Measurements from ENCODE around the gene UBXN10. TPM values are rescaled to one million over a fixed set of nuclear protein-coding genes. Genes with fewer than 3 reads are reported as not detected.

UBXN10 gene
- total RNA-seq, 4 donors from 2014 or later, result 1.2 to 11.3 (median 3.3) TPM

DNA sequence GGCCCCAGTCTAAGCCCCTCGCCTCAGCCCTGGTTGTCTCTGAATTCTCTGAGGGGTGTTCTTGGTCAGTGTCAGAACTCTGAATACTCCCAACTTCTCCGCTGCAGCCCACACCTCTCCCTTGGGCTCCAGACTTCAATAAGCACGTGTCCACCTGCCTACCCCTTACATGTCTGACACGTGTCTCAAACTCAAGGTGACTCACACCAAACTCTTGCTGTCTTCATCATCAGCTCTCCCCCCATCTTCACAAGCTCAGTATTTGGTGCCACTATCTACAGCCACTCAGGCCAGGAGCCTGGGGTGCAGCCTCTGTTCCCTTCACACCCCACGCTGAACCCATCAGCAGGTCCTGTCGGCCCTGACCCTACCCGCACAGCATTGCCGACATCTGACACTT, 18.8 kb upstream of the UBXN10 start:
- no peak for DNase-seq
- H3K9me3 ChIP-seq, result peaks cover 0 to 3% of the 10 kb centered on the region in 2 donors
- H3K4me1 ChIP-seq, result no peaks in the 10 kb centered on the region
- intact Hi-C loops (cut with DNase I; ENCODE audit: low total_unique reads), result no loop called here
- H3K4me3 ChIP-seq, result no peak overlapping the region
- no peak overlapping the region for H3K27ac ChIP-seq
- H3K27me3 ChIP-seq, result no peaks in the 10 kb centered on the region
- H3K36me3 ChIP-seq, result no peaks in the 10 kb centered on the region
- TF ChIP-seq, protein P1, sequence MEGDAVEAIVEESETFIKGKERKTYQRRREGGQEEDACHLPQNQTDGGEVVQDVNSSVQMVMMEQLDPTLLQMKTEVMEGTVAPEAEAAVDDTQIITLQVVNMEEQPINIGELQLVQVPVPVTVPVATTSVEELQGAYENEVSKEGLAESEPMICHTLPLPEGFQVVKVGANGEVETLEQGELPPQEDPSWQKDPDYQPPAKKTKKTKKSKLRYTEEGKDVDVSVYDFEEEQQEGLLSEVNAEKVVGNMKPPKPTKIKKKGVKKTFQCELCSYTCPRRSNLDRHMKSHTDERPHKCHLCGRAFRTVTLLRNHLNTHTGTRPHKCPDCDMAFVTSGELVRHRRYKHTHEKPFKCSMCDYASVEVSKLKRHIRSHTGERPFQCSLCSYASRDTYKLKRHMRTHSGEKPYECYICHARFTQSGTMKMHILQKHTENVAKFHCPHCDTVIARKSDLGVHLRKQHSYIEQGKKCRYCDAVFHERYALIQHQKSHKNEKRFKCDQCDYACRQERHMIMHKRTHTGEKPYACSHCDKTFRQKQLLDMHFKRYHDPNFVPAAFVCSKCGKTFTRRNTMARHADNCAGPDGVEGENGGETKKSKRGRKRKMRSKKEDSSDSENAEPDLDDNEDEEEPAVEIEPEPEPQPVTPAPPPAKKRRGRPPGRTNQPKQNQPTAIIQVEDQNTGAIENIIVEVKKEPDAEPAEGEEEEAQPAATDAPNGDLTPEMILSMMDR (IDR thresholded peaks at IDR 0.05), result no peak

DNA sequence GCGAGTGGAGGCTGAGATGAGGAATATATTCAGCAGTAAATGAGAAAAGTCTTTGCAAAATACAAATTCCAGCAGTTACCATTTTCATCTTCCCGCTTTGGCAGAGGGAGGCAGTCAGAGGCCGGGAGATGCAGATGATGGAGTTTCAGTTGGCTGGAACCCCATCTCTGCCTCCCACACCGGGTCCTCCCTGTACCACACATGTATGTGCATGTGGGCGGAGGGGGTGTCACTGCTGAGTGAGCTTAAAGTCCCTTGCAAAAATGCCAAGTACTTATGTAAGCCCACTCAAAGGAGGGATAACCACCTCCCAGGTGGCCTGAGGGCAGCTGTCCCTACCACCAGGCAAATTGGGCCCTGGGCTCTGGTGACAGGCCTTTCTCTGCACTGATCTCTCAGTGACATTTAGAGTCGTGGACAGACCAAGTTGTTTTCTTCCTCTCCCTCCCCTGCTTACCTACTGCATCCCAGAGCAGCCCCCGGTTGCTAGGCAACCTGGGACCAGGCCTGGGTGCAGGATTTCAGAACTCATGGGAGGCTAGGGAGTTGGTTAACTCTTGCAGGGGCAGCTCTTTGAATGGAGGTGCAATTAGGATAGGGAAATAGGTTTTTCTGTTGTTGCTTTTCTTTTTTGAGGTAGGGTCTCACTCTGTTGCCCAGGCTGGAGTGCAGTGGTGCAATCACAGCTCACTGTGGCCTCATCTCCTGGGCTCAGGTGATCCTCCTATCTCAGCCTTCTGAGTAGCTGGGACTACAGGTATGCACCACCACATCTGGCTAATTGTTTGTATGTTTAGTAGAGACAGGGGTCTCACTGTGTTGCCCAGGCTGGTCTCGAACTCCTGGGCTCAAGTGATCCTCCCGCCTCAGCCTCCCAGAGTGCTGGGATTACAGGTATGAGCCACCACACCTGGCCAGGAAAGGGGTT, 17.1 kb upstream of the UBXN10 start:
- H3K36me3 ChIP-seq, result no peaks in the 10 kb centered on the region
- no peaks in the 10 kb centered on the region for H3K4me1 ChIP-seq
- no peak overlapping the region for H3K4me3 ChIP-seq
- DNase-seq, result no peak
- H3K27ac ChIP-seq, result no peak overlapping the region
- no peaks in the 10 kb centered on the region for H3K27me3 ChIP-seq
- intact Hi-C loops (cut with DNase I; ENCODE audit: low total_unique reads), result no loop called here
- peaks cover 0 to 3% of the 10 kb centered on the region in 2 donors for H3K9me3 ChIP-seq
- TF ChIP-seq, protein P1 (IDR thresholded peaks at IDR 0.05), result no peak
- no peak for TF ChIP-seq POLR2A (IDR thresholded peaks at IDR 0.05)

- Histone ChIP-seq H3K27me3 (no peaks in the 10 kb centered on the region), H3K9me3 (peaks cover 0 to 3% of the 10 kb centered on the region in 2 donors), H3K4me3 (no peak overlapping the region), H3K27ac (no peak overlapping the region), H3K36me3 (no peaks in the 10 kb centered on the region), H3K4me1 (no peaks in the 10 kb centered on the region)
- TF ChIP-seq, protein P1 (IDR thresholded peaks at IDR 0.05), result no peak
- no peak for TF ChIP-seq POLR2A (IDR thresholded peaks at IDR 0.05)
- intact Hi-C loops (cut with DNase I; ENCODE audit: low total_unique reads), result no loop called here
- no peak for DNase-seq
Observed at GRCh38 chr1:20169932-20170331, 16.0 kb upstream of the UBXN10 start.

GRCh38 chr1:20172033-20172590, 13.8 kb upstream of the UBXN10 start:
- Histone ChIP-seq H3K9me3 (no peaks in the 10 kb centered on the region), H3K4me3 (no peak overlapping the region), H3K27ac (no peak overlapping the region), H3K4me1 (no peaks in the 10 kb centered on the region), H3K36me3 (no peaks in the 10 kb centered on the region), H3K27me3 (no peaks in the 10 kb centered on the region)
- intact Hi-C loops (cut with DNase I; ENCODE audit: low total_unique reads), result no loop called here
- TF ChIP-seq POLR2A (IDR thresholded peaks at IDR 0.05), result no peak
- TF ChIP-seq, protein P1 (IDR thresholded peaks at IDR 0.05), result no peak
- DNase-seq, result no peak

All from uterus (tissue), 4 donors.